Activated CD4-positive, alpha-beta memory T cell treated with anti-CD3 and anti-CD28 coated beads for 36 hours (primary cell): ENCODE measurements around the gene CBFA2T2. TPM values are rescaled to one million over a fixed set of nuclear protein-coding genes. Genes with fewer than 3 reads are reported as not detected.
"Not testable (repeated sequence)": the region's sequence is repeated elsewhere in the genome, so short reads cannot be mapped to it uniquely, and the experiment has no call there.

Source experiments
- CTCF ChIA-PET: fragments of 350-600 bp; sonication (Branson Sonifier 250); formaldehyde crosslinking; loops from one replicate; lab custom pipeline; 2021; ENCODE audit warnings: antibody characterized with exemption, inconsistent platforms; lab: Charles Lee
- POLR2A ChIA-PET: fragments of 350-600 bp; sonication (Branson Sonifier 250); formaldehyde crosslinking; loops from one replicate; lab custom pipeline; 2021; ENCODE audit warnings: antibody characterized with exemption; lab: Charles Lee
- DNase-seq: peaks from one replicate; pipeline ENCODE4 v3.0.0-alpha.2; 2020
- H3K27ac Mint-ChIP-seq: one replicate; pipeline ENCODE4 v1.8.0; 2021; ENCODE audit warnings: mixed read lengths
- H3K27me3 Mint-ChIP-seq: one replicate; pipeline ENCODE4 v1.8.0; 2021; ENCODE audit warnings: mixed read lengths
- H3K36me3 Mint-ChIP-seq: one replicate; pipeline ENCODE4 v1.8.0; 2021; ENCODE audit warnings: mixed read lengths
- H3K4me1 Mint-ChIP-seq: one replicate; pipeline ENCODE4 v1.8.0; 2021; ENCODE audit warnings: low read depth, mixed read lengths
- H3K4me3 Mint-ChIP-seq: one replicate; pipeline ENCODE4 v1.8.0; 2021; ENCODE audit warnings: mild to moderate bottlenecking, mixed read lengths
- H3K9me3 Mint-ChIP-seq: one replicate; pipeline ENCODE4 v1.8.0; 2021; ENCODE audit warnings: mixed read lengths
- intact Hi-C: fragments of 100-400 bp; cut with micrococcal nuclease; formaldehyde crosslinking; loops from one replicate; pipeline ENCODE4 v1.15.1; 2023
- total RNA-seq, 2 experiments: library from RNA; stranded (reverse); gene quantifications; one replicate each; pipeline ENCODE4 v1.2.3, GENCODE V29; 2021

The CBFA2T2 gene
- total RNA-seq, 2 experiments from 2014 or later = 10.9 to 12.9 TPM

DNA sequence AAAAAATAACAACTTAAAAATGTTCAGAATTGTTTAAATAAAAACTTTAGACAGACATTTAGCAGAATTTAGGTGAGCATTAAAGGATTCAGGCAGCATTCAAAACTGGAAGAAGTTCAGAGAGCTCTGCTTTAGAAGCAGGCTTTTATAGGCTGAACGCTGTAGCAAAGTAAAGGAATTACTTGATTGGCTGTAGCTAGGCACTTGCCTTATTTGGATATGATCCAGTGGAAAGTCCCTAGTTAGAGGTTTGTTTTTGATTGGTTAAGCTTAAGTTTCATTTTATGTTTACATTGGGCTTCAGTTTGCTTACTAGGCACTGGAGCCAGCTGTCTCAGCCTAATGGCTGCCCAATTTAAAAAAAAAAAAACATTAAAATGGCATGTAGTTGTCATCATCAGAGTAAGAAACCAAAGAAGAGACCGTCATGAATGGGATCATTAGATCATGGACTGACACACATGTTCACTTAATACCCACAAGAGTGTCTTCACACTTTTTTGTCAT, 65.1 kb downstream of the CBFA2T2 start:
- Mint-ChIP-seq H3K4me3 (peak overlapping the region; percentile 46), H3K9me3 (no peaks in the 10 kb centered on the region), H3K27me3 (no peaks in the 10 kb centered on the region), H3K4me1 (peaks cover 31% of the 10 kb centered on the region), H3K36me3 (peaks cover 15% of the 10 kb centered on the region), H3K27ac (peak overlapping the region; percentile 89)
- intact Hi-C loops = loop anchor here (5.0 kb wide), 1 partner anchor 177 kb away; the partner anchor contains the start of gene ZNF341
- peak; percentile 42 for DNase-seq
- POLR2A ChIA-PET = interaction anchor here (0.7 to 1.5 kb wide), 4 partner anchors 24 to 112 kb away, joined by 3 to 9 read pairs (median 4); partner anchors contain the start of genes ACTL10 and CBFA2T2
- CTCF ChIA-PET = interaction anchor here (0.6 to 1.1 kb wide), 2 partner anchors 97 to 735 kb away, joined by 4 read pairs; partner anchors contain the start of gene MAPRE1

DNA sequence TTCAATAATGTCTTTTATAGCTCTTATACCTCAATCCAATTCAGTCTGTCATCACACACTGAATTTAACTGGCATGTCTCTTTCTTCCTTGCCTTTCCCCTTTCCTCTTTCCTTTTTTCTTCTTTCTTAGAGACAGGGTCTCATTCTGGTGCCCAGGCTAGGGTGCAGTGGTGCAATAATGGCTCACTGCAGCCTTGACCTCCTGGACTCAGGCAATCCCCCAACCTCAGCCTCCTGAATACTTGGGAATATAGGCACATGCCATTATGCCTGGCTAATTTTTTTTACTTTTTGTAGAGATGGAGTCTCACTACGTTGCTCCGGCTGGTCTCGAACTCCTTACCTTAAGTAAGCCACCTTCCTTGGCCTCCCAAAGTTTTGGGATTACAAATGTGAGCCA, 65.9 kb downstream of the CBFA2T2 start:
- POLR2A ChIA-PET = interaction anchor here (1.5 kb wide), 1 partner anchor 66 kb away, joined by 9 read pairs; the partner anchor contains the start of gene CBFA2T2
- Mint-ChIP-seq H3K27ac (peak overlapping the region; percentile 89), H3K9me3 (no peaks in the 10 kb centered on the region), H3K27me3 (no peaks in the 10 kb centered on the region), H3K4me3 (no peak overlapping the region), H3K4me1 (peaks cover 30% of the 10 kb centered on the region), H3K36me3 (peaks cover 15% of the 10 kb centered on the region)
- CTCF ChIA-PET = interaction anchor here (0.6 kb wide), 1 partner anchor 736 kb away, joined by 4 read pairs; the partner anchor contains the start of gene MAPRE1
- intact Hi-C loops = loop anchor here (5.0 kb wide), 1 partner anchor 177 kb away; the partner anchor contains the start of gene ZNF341
- no peak for DNase-seq

DNA sequence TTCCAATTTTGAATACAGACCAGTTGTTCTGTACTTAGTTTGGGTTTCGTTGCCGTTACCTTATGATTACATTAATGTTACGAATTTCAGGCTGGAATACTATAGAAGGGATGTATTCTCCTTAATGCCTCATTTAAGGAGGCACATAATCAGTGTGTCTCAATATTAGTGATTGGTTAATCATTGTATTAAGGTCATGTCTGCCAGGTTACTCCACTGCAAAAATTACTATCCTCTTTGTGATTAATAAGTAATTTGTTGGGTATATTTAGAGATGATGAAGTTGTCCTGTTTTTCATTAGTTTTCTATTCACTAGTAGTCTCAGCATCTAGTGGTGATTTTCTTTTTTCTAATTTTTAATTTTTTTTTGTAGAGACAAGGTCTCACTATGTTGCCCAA, 66.3 kb downstream of the CBFA2T2 start:
- intact Hi-C loops = loop anchor here (5.0 kb wide), 1 partner anchor 176 kb away; the partner anchor contains the start of gene ZNF341
- no peaks in the 10 kb centered on the region for H3K27me3 Mint-ChIP-seq
- no peaks in the 10 kb centered on the region for H3K9me3 Mint-ChIP-seq
- no peak for DNase-seq
- H3K27ac Mint-ChIP-seq = peak overlapping the region; percentile 89
- CTCF ChIA-PET = no interaction called here
- H3K4me3 Mint-ChIP-seq = no peak overlapping the region
- H3K4me1 Mint-ChIP-seq = peaks cover 29% of the 10 kb centered on the region
- H3K36me3 Mint-ChIP-seq = peaks cover 13% of the 10 kb centered on the region
- POLR2A ChIA-PET = no interaction called here

DNA sequence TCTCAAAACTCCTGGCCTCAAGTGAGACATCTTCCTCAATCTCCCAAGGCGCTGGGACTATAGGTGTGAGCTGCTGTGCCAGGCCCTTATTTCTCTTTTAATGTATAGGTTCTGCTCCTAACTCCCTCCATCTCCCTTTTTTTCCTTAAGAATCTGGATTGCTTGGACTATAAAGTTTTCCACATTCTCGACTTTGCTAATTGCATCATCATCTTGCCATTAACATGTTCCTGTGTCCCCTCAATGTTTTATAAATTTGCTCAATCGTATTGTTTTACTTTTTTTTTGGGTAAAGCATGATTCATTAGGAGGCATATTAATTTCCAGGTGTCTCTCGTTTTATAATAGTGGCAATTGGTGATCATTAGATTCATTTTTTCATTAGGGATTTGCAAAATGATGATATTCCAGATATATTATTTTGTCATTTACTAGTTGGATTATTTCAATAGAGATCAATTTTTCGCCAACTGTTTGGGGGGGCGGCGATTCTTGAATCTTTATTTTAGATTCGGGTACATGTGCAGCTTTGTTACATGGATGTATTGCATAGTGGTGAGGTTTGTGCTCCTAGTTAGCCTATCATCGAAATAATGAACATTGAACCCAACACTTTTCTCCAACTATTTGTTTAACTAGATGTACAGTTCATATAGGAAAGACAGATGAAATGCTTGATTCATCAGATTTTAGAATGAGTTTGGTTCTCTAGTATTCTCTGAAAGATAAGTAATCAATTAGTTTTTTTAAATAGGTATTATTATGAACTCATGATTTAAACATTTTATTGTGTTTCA, 68.7 kb downstream of the CBFA2T2 start:
- DNase-seq = no peak
- ChIA-PET POLR2A (no interaction called here), CTCF (no interaction called here)
- H3K4me1 Mint-ChIP-seq = peaks cover 17% of the 10 kb centered on the region
- intact Hi-C loops = loop anchor here (5.0 kb wide), 1 partner anchor 174 kb away; the partner anchor contains the start of gene ZNF341
- H3K27me3 Mint-ChIP-seq = no peaks in the 10 kb centered on the region
- no peak overlapping the region for H3K4me3 Mint-ChIP-seq
- H3K27ac Mint-ChIP-seq = no peak overlapping the region
- H3K9me3 Mint-ChIP-seq = no peaks in the 10 kb centered on the region
- peaks cover 10% of the 10 kb centered on the region for H3K36me3 Mint-ChIP-seq

DNA sequence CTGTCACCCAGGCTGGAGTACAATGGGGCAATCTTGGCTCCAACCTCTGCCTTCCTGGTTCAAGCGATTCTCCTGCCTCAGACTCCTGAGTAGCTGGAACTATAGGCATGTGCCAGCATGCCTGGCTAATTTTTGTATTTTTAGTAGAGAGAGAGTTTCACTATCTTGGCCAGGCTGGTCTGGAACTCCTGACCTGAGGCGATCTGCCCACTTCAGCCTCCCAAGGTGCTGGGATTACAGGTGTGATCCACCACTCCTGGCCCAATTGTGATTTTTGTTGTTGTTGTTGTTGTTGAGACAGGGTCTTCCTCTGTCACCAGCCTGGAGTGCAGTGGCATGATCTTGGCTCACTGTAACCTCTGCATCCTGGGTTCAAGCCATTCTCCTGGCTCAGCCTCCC, 69.3 kb downstream of the CBFA2T2 start:
- no peak overlapping the region for H3K4me3 Mint-ChIP-seq
- ChIA-PET CTCF (no interaction called here), POLR2A (no interaction called here)
- H3K27me3 Mint-ChIP-seq = no peaks in the 10 kb centered on the region
- H3K27ac Mint-ChIP-seq = no peak overlapping the region
- DNase-seq = no peak
- H3K36me3 Mint-ChIP-seq = peaks cover 10% of the 10 kb centered on the region
- intact Hi-C loops = loop anchor here (5.0 kb wide), 1 partner anchor 173 kb away; the partner anchor contains the start of gene ZNF341
- H3K4me1 Mint-ChIP-seq = peaks cover 11% of the 10 kb centered on the region
- H3K9me3 Mint-ChIP-seq = no peaks in the 10 kb centered on the region

DNA sequence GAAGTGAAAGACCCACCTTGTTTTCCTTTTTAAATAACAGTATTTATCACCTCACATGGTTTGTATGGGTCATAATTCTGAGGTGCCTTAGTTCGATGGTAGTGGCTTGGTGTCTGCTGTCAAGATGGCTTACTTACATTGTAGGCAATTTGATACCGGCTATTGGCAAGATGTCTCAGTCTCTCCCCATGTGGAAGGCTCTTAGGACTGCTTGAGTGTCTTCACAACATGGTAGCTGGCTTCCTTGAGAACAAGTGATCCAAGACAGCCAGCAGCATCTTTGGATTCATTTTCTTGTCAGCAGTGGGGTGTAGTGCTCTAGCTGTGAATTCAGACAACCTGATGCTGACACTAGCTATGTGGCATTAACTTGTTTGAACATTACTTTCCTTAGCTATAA, 70.1 kb downstream of the CBFA2T2 start:
- Mint-ChIP-seq H3K27me3 (no peaks in the 10 kb centered on the region), H3K27ac (no peak overlapping the region), H3K36me3 (peaks cover 10% of the 10 kb centered on the region), H3K4me1 (peaks cover 10% of the 10 kb centered on the region), H3K4me3 (no peak overlapping the region), H3K9me3 (no peaks in the 10 kb centered on the region)
- intact Hi-C loops = no loop called here
- ChIA-PET CTCF (no interaction called here), POLR2A (no interaction called here)
- no peak for DNase-seq

DNA sequence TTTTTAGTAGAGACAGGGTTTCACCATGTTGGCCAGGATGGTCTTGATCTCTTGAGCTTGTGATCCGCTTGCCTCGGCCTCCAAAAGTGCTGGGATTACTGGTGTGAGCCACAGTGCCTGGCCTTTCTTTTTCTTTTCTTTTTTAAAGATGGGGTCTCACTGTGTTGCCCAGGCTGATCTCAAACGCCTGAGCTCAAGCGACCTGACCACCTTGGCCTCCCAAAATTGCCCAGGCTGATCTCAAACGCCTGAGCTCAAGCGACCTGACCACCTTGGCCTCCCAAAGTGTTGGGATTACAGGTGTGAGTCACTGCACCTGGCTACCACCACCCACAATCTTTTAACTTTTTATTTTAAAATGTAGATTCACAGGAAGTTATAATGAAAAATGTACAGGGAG, 71.2 kb downstream of the CBFA2T2 start:
- H3K27me3 Mint-ChIP-seq, intact Hi-C loops, POLR2A ChIA-PET, H3K27ac Mint-ChIP-seq, DNase-seq, H3K4me1 Mint-ChIP-seq, H3K36me3 Mint-ChIP-seq, H3K4me3 Mint-ChIP-seq, H3K9me3 Mint-ChIP-seq: not testable (repeated sequence)
- CTCF ChIA-PET = interaction anchor here (0.6 kb wide), 1 partner anchor 586 kb away, joined by 4 read pairs; no protein-coding TSS in a partner anchor

DNA sequence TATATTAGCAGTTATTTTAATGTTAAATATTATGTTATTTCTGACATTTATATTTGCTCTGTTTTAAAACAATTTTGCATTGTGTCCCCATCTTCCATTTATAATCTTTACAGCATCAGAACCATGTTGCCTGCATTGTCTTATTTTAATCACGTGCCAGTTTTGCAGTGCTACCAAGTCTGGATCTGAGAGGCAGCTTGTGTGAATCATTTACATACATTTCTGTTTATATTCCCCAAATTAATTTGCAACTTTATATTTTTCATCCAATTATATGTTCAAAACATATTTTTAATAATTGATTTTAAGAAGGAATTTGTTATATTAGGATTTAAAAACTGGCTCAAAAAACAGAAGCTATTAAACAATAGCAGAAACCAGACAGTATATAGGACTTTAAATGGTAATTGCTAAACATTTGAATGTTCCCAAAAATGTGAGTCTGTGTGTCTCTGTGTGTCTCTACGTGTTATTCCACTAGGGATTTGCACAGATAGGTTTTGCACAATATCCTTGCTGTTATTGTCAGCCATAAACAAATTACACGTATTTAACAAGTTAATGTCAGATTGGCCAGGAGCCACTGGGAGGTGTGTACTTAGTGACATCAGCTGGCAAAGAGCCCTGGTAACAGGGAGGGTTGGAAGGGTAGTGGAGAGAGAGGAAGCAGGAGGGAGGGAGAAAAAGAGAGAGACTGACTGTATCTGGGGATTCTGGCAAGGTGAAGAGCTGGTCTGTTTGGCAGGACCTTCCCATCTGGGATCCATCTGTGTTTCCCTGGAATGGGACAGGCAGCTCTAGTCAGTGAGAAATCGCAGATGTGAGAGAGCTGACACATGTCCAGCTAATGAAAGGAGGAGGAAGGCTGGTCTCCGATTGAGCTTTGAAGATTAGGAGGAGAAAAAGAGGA, 72.1 kb downstream of the CBFA2T2 start:
- no peak for DNase-seq
- intact Hi-C loops = no loop called here
- POLR2A ChIA-PET = no interaction called here
- Mint-ChIP-seq H3K4me3 (no peak overlapping the region), H3K27ac (no peak overlapping the region), H3K4me1 (peaks cover 1% of the 10 kb centered on the region), H3K9me3 (no peaks in the 10 kb centered on the region), H3K36me3 (peaks cover 8% of the 10 kb centered on the region), H3K27me3 (no peaks in the 10 kb centered on the region)
- CTCF ChIA-PET = interaction anchor here (0.5 kb wide), 1 partner anchor 156 kb away, joined by 3 read pairs; no protein-coding TSS in a partner anchor

DNA sequence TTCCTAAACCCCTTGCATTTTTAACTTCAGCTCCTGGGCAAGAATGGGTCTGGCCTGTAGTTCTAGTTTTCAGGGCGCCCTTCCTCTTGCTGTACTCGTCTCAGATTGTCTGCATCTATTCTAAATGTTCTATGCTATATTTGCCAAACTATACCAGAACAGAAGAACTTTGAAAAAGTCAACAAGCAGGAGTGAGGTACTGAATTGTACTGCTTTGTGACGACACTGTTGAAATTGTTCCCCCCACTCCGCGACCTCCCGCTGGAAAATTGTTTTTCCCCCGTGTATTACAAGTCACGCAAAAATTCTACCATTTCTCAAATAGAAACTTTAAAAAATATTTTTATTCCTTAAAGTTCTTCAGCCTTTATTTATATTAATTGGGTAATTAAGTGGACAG, 73.9 kb downstream of the CBFA2T2 start:
- intact Hi-C loops = no loop called here
- POLR2A ChIA-PET = no interaction called here
- Mint-ChIP-seq H3K27me3 (no peaks in the 10 kb centered on the region), H3K27ac (no peak overlapping the region), H3K36me3 (no peaks in the 10 kb centered on the region), H3K9me3 (no peaks in the 10 kb centered on the region), H3K4me3 (no peak overlapping the region), H3K4me1 (peaks cover 7% of the 10 kb centered on the region)
- CTCF ChIA-PET = no interaction called here
- no peak for DNase-seq

DNA sequence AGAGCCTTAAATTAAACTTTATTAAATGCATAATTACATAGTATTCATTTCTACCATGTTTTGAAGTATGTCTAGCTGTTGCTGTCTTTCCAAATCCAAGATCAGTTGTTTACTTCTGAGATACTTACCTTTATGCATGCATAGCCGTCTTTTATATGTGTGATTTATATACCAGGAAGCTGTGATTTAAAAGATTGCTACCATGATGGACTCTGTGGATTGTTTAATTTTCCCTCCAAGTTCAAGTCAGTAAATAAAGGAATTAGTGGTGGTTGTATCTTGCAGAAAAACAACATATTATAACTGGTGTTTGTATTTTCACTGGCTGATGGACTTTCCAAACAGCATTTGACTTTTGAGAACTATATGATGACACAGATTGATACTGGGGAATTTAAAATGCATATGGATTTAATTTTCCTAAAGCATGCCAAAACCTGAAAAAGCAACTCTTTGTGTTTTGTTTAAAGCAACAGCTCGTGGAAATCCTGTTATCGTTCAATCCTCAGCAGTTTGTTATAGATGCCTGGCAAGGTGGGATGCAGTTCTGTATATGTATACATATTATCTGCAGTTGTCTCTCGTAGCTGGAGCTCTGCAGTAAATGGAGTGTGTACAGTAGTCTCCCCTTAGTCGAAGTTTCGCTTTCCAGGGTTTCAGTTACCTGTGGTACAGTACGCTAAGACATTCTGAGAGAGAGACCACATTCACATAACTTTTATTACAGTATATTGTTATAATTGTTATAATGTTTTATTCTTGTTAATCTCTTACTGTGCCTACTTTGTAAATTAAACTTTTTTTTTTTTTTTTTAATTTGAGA, 77.1 kb downstream of the CBFA2T2 start:
- intact Hi-C loops = no loop called here
- H3K36me3 Mint-ChIP-seq = no peaks in the 10 kb centered on the region
- POLR2A ChIA-PET = interaction anchor here (0.6 kb wide), 1 partner anchor 95 kb away, joined by 3 read pairs; the partner anchor contains the start of gene C20orf144

DNA sequence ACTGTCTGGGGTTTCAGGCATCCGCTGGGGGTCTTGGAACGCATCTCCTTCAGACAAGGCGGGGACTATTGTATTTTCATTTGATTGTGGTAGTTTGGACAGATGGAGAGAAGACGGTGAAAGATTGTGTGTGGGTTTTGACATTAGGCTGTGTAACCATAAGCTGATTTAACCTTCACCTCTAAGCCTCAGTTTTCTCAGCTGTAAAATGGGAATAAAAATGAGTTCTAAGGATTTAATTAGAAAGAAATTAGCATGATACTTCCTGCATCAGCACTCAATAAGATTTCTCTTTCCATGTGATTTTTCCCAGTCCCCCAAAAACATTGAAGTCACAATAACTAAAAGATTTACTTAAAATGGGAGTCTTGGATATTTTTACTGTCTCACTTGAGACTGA, 78.1 kb downstream of the CBFA2T2 start:
- no peaks in the 10 kb centered on the region for H3K36me3 Mint-ChIP-seq
- POLR2A ChIA-PET = no interaction called here
- CTCF ChIA-PET = interaction anchor here (0.6 kb wide), 1 partner anchor 52 kb away, joined by 3 read pairs; no protein-coding TSS in a partner anchor
- intact Hi-C loops = no loop called here
- H3K27me3 Mint-ChIP-seq = no peaks in the 10 kb centered on the region
- H3K4me1 Mint-ChIP-seq = peaks cover 24% of the 10 kb centered on the region
- no peaks in the 10 kb centered on the region for H3K9me3 Mint-ChIP-seq
- no peak overlapping the region for H3K27ac Mint-ChIP-seq
- H3K4me3 Mint-ChIP-seq = no peak overlapping the region
- DNase-seq = no peak

More for the DNA sequence above, 77.1 kb downstream of the CBFA2T2 start:
- H3K4me3 Mint-ChIP-seq = no peak overlapping the region
- no peaks in the 10 kb centered on the region for H3K9me3 Mint-ChIP-seq
- no peak for DNase-seq
- CTCF ChIA-PET = no interaction called here
- H3K27me3 Mint-ChIP-seq = no peaks in the 10 kb centered on the region
- peaks cover 24% of the 10 kb centered on the region for H3K4me1 Mint-ChIP-seq
- no peak overlapping the region for H3K27ac Mint-ChIP-seq
